ENCODE measurements around the gene STRN3. TPM values are rescaled to one million over a fixed set of nuclear protein-coding genes. Genes with fewer than 3 reads are reported as not detected.

Gene STRN3
- total and polyA plus RNA-seq, 10 of the 15 experiments (the other 5 are each of a cell fraction or from before 2014, with no cell fraction given): 7.8 to 27.9 (median 14.1) TPM

DNA sequence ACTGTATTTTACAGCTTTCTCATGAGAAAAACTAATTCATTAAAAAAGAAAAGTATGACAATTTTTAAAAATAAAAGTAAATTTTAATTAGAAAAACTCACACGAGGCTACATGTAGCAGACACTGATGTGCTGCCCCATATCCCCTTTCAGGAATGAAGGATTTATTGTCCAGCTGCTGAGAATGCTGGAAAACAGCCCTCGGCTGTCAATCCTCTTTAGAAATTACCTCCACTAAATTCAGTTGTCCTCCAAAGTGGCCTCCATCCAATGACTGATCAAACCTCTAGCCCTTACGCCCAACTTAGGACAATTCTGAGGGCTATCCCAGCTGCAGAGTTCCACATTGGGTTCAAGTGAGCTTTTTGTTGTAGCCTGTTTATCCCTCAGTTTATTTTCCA lies 30.5 kb downstream of the STRN3 start (continued):
- TF ChIP-seq, protein P1, sequence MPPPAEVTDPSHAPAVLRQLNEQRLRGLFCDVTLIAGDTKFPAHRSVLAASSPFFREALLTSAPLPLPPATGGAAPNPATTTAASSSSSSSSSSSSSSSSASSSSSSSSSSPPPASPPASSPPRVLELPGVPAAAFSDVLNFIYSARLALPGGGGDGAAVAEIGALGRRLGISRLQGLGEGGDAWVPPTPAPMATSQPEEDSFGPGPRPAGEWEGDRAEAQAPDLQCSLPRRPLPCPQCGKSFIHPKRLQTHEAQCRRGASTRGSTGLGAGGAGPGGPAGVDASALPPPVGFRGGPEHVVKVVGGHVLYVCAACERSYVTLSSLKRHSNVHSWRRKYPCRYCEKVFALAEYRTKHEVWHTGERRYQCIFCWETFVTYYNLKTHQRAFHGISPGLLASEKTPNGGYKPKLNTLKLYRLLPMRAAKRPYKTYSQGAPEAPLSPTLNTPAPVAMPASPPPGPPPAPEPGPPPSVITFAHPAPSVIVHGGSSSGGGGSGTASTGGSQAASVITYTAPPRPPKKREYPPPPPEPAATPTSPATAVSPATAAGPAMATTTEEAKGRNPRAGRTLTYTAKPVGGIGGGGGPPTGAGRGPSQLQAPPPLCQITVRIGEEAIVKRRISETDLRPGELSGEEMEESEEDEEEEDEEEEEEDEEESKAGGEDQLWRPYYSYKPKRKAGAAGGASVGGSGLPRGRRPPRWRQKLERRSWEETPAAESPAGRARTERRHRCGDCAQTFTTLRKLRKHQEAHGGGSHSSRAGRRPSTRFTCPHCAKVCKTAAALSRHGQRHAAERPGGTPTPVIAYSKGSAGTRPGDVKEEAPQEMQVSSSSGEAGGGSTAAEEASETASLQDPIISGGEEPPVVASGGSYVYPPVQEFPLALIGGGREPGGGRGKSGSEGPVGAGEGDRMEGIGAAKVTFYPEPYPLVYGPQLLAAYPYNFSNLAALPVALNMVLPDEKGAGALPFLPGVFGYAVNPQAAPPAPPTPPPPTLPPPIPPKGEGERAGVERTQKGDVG (CRISPR knock-in tag; IDR thresholded peaks at IDR 0.05): no peak
- TF ChIP-seq KDM1A (IDR thresholded peaks at IDR 0.05; ENCODE audit: borderline replicate concordance) (no peak), RB1 (IDR thresholded peaks at IDR 0.05; ENCODE audit: borderline replicate concordance) (no peak), KAT2A (conservative IDR thresholded peaks at IDR 0.05; ENCODE audit: control insufficient read depth, low read depth, low read length) (no peak), TCF3 (IDR thresholded peaks at IDR 0.05; ENCODE audit: borderline replicate concordance, insufficient read depth, low read depth, low read length) (no peak), HDAC6 (IDR thresholded peaks at IDR 0.05; ENCODE audit: unreplicated experiment) (no peak), NFYA (IDR thresholded peaks at IDR 0.05; ENCODE audit: borderline replicate concordance, low read depth, low read length) (no peak), IRF4 (IDR thresholded peaks at IDR 0.05; ENCODE audit: low read depth, low read length) (no peak)
- TF ChIP-seq, protein P2, sequence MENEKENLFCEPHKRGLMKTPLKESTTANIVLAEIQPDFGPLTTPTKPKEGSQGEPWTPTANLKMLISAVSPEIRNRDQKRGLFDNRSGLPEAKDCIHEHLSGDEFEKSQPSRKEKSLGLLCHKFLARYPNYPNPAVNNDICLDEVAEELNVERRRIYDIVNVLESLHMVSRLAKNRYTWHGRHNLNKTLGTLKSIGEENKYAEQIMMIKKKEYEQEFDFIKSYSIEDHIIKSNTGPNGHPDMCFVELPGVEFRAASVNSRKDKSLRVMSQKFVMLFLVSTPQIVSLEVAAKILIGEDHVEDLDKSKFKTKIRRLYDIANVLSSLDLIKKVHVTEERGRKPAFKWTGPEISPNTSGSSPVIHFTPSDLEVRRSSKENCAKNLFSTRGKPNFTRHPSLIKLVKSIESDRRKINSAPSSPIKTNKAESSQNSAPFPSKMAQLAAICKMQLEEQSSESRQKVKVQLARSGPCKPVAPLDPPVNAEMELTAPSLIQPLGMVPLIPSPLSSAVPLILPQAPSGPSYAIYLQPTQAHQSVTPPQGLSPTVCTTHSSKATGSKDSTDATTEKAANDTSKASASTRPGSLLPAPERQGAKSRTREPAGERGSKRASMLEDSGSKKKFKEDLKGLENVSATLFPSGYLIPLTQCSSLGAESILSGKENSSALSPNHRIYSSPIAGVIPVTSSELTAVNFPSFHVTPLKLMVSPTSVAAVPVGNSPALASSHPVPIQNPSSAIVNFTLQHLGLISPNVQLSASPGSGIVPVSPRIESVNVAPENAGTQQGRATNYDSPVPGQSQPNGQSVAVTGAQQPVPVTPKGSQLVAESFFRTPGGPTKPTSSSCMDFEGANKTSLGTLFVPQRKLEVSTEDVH (IDR thresholded peaks at IDR 0.05; ENCODE audit: low read depth, partially characterized antibody): no peak
- TF ChIP-seq, protein P3, sequence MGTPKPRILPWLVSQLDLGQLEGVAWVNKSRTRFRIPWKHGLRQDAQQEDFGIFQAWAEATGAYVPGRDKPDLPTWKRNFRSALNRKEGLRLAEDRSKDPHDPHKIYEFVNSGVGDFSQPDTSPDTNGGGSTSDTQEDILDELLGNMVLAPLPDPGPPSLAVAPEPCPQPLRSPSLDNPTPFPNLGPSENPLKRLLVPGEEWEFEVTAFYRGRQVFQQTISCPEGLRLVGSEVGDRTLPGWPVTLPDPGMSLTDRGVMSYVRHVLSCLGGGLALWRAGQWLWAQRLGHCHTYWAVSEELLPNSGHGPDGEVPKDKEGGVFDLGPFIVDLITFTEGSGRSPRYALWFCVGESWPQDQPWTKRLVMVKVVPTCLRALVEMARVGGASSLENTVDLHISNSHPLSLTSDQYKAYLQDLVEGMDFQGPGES (IDR thresholded peaks at IDR 0.05): no peak
